ENCODE data around the gene MYO1G. TPM values are rescaled to one million over a fixed set of nuclear protein-coding genes. Genes with fewer than 3 reads are reported as not detected.

The MYO1G gene
- total RNA-seq, 1 experiment from 2014 or later, result 0.17 TPM

DNA sequence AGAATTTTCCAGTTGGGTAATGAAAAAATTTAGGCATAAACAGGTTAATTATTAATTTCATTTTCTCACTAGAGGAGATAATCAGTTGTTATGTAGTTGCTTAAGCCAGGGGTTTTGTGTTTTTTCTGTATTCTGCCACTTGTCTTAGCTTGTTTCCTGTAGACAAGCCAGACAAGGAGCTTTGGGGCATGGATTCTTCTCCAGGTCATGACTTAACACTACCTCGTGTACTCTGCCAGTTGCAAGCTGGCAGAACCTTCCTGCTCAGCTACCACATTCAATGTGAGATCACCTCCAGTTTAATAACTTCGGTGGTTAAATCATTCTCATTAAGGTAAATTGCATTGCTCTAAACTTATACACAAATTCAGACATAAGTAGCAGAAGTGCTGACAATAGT is 23.0 kb upstream of the MYO1G start:
- no TSS peak for BruUV-seq (replicated peaks)
- POLR2A ChIA-PET (ENCODE audit: low non-redundant PET), result no interaction called here
- Histone ChIP-seq H3K4me3 (ENCODE audit: low read depth, low read length, poor library complexity, severe bottlenecking) (peak overlapping the region; percentile 60), H3K27me3 (replicated peaks; ENCODE audit: insufficient read depth, low read depth, low read length, poor library complexity) (no peaks in the 10 kb centered on the region), H3K36me3 (ENCODE audit: insufficient read depth, low read length, poor library complexity, severe bottlenecking) (no peaks in the 10 kb centered on the region), H3K9me3 (ENCODE audit: low read depth, low read length, poor library complexity, severe bottlenecking) (no peaks in the 10 kb centered on the region), H3K27ac (ENCODE audit: low read depth, low read length, poor library complexity, severe bottlenecking) (peak overlapping the region; percentile 14), H3K4me1 (ENCODE audit: insufficient read depth, low read length, poor library complexity, severe bottlenecking) (peaks cover 6% of the 10 kb centered on the region)
- CTCF ChIA-PET, result no interaction called here
- no peak for DNase-seq (ENCODE audit: low spot score)
- intact Hi-C loops (cut with micrococcal nuclease; ENCODE audit: unreplicated experiment), result no loop called here
- TF ChIP-seq, protein P1, sequence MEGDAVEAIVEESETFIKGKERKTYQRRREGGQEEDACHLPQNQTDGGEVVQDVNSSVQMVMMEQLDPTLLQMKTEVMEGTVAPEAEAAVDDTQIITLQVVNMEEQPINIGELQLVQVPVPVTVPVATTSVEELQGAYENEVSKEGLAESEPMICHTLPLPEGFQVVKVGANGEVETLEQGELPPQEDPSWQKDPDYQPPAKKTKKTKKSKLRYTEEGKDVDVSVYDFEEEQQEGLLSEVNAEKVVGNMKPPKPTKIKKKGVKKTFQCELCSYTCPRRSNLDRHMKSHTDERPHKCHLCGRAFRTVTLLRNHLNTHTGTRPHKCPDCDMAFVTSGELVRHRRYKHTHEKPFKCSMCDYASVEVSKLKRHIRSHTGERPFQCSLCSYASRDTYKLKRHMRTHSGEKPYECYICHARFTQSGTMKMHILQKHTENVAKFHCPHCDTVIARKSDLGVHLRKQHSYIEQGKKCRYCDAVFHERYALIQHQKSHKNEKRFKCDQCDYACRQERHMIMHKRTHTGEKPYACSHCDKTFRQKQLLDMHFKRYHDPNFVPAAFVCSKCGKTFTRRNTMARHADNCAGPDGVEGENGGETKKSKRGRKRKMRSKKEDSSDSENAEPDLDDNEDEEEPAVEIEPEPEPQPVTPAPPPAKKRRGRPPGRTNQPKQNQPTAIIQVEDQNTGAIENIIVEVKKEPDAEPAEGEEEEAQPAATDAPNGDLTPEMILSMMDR (conservative IDR thresholded peaks at IDR 0.05; ENCODE audit: low read depth, low read length), result no peak

DNA sequence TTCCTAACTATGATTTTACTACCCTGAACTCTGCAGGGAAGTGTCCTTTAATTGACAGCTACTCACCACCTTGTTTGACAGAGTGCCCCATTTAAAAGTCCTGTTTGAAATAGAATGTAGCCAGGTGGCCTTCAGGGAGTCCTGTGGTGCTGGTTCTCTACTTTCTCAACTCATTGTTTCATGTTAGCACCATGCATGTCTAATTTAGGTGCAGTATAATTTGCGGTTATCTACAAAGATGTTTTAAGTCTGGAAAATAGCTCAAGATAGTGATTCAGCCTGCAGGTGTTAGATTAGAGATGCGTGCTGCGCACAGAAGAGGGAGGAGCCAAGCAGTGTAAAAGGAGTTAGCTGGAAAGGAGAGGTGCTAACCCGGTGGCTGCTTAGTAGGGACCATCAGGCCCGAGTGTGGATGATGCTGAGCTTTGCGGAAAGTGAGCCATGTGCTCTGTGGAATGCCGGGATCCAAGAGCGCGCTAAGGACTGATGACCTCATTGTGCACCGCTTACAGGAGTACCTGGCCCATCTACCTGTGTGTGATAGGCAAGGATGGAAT is 22.4 kb upstream of the MYO1G start:
- DNase-seq (ENCODE audit: low spot score), result no peak
- ChIA-PET POLR2A (ENCODE audit: low non-redundant PET) (no interaction called here), CTCF (no interaction called here)
- no peaks in the 10 kb centered on the region for H3K9me3 ChIP-seq (ENCODE audit: low read depth, low read length, poor library complexity, severe bottlenecking)
- TF ChIP-seq EZH2 (IDR thresholded peaks at IDR 0.05; ENCODE audit: borderline replicate concordance, low read depth, low read length, poor library complexity, severe bottlenecking), result no peak
- TF ChIP-seq, protein P1 (conservative IDR thresholded peaks at IDR 0.05; ENCODE audit: low read depth, low read length), result no peak
- H3K27me3 ChIP-seq (replicated peaks; ENCODE audit: insufficient read depth, low read depth, low read length, poor library complexity), result no peaks in the 10 kb centered on the region
- H3K27ac ChIP-seq (ENCODE audit: low read depth, low read length, poor library complexity, severe bottlenecking), result peak overlapping the region; percentile 67
- H3K4me3 ChIP-seq (ENCODE audit: low read depth, low read length, poor library complexity, severe bottlenecking), result peak overlapping the region; percentile 60
- no peaks in the 10 kb centered on the region for H3K36me3 ChIP-seq (ENCODE audit: insufficient read depth, low read length, poor library complexity, severe bottlenecking)
- BruUV-seq (replicated peaks), result TSS peak; percentile 39
- intact Hi-C loops (cut with micrococcal nuclease; ENCODE audit: unreplicated experiment), result no loop called here
- H3K4me1 ChIP-seq (ENCODE audit: insufficient read depth, low read length, poor library complexity, severe bottlenecking), result peaks cover 6% of the 10 kb centered on the region

DNA sequence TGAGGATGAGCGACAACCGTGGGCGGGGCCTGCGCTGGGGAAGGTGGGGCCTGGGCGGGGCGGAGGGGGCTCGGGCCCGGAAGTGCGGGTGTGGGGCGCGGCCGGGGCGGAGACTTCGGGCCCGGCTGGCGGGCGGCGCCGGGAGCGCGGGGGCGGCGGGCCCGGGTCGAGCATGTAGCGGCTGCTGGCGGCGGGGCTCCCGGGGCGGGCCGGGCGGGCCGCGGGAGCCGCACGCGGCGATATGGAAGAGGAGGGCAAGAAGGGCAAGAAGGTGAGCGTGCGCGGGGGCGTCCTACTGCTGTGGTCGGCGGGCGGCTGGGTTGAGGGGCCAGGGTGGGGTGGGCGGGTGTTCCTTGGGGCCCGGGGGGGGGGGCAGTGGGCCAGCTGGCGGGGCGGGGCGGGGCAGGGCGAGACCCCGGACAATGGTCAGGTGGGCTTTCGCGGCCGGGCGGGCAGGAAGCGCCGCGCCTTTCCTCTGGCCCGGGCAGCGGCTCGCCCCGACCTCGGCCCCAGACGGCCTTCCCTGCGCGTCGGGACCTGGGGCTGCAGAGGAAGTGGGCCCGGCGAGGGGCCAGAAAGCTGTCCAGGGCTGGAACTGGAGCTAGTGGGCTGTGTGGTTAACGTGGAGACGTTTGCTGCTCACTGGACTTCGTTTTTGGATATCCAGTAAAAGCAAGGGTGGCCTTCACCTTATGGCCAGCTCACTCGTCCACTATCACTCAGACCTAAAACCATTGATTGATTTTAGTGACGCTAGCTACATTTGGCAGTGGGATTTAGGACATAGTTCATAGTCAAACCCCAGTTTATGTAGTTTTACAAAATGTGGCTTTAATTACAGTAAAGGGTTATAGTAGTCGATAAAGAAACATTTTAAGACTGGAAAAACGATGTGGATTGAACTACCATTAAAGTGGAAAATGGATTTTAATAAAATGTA is 21.5 kb upstream of the MYO1G start, which contains the start of gene CCM2:
Gene CCM2 (plus strand): TSS at position 109 of the 940 bp plus-strand sequence. CDS start 133 bp downstream, at position 242.
- BruUV-seq (replicated peaks), result no TSS peak
- Histone ChIP-seq H3K4me1 (ENCODE audit: insufficient read depth, low read length, poor library complexity, severe bottlenecking) (peaks cover 6% of the 10 kb centered on the region), H3K27me3 (replicated peaks; ENCODE audit: insufficient read depth, low read depth, low read length, poor library complexity) (no peaks in the 10 kb centered on the region), H3K9me3 (ENCODE audit: low read depth, low read length, poor library complexity, severe bottlenecking) (no peaks in the 10 kb centered on the region), H3K36me3 (ENCODE audit: insufficient read depth, low read length, poor library complexity, severe bottlenecking) (no peaks in the 10 kb centered on the region), H3K4me3 (ENCODE audit: low read depth, low read length, poor library complexity, severe bottlenecking) (peak within 1 kb of the TSS; percentile 60), H3K27ac (ENCODE audit: low read depth, low read length, poor library complexity, severe bottlenecking) (peak within 1 kb of the TSS; percentile 76)
- DNase-seq (ENCODE audit: low spot score), result no peak
- POLR2A ChIA-PET (ENCODE audit: low non-redundant PET), result interaction anchor here (0.5 to 0.6 kb wide), 2 partner anchors 27 to 83 kb away, joined by 6 read pairs; no protein-coding TSS in a partner anchor
- TF ChIP-seq, protein P1 (conservative IDR thresholded peaks at IDR 0.05; ENCODE audit: low read depth, low read length), result no peak
- TF ChIP-seq EZH2 (IDR thresholded peaks at IDR 0.05; ENCODE audit: borderline replicate concordance, low read depth, low read length, poor library complexity, severe bottlenecking), result no peak
- CTCF ChIA-PET, result interaction anchor here (0.6 to 0.9 kb wide), 6 partner anchors 19 to 394 kb away, joined by 3 to 6 read pairs (median 5); no protein-coding TSS in a partner anchor
- intact Hi-C loops (cut with micrococcal nuclease; ENCODE audit: unreplicated experiment), result no loop called here
